HepG2 (cell line): ENCODE data around the gene TBC1D22A. TPM values are rescaled to one million over a fixed set of nuclear protein-coding genes. Genes with fewer than 3 reads are reported as not detected.

Source experiments
- ATAC-seq: fragments of 200-7000 bp; cut with Tn5 transposase; 3 replicates; pipeline ENCODE4 v1.9.1; 2020; ENCODE audit warnings: mild to moderate bottlenecking, moderate library complexity
- BruUV-seq: library from RNA; stranded (reverse); fragments of 400-500 nt; replicated peaks from 2 replicates; lab custom pipeline; 2021; lab: Mats Ljungman, UMichigan
- CTCF ChIA-PET: fragments of 300-600 bp; formaldehyde crosslinking; extraction: SDS; loops from one replicate; lab custom pipeline; 2021; ENCODE audit warnings: low total read pairs, inconsistent platforms, low intra/inter-chr PET ratio; lab: Yijun Ruan, JAX
- POLR2A ChIA-PET: fragments of 350-600 bp; sonication (Branson Sonifier 250); formaldehyde crosslinking; loops from one replicate; lab custom pipeline; 2020; ENCODE audit warnings: antibody characterized with exemption, inconsistent platforms; lab: Yijun Ruan, JAX
- DNase-seq: peaks from one replicate; pipeline ENCODE4 v3.0.0-alpha.2; 2015; ENCODE audit warnings: low spot score
- FAIRE-seq: peaks from 3 replicates; lab custom pipeline; 2011; peaks lifted over from hg19 to GRCh38; lab: Jason Lieb, UNC
- H2AFZ ChIP-seq: one replicate; pipeline ENCODE4 v1.6.1; 2011; ENCODE audit warnings: low read length, inconsistent platforms
- H3K27ac ChIP-seq: fragments of 300-600 bp; 3 replicates; pipeline ENCODE4 v1.8.0; 2011; ENCODE audit warnings: mixed run types, mild to moderate bottlenecking, mixed read lengths, low read length, inconsistent platforms; ENCODE audit not compliant: insufficient read depth; ENCODE audit errors: extremely low read length
- H3K27me3 ChIP-seq, 2 experiments: fragments of 200-600 bp in 1 of 2; 2 replicates in 1 of 2; 3 replicates in 1 of 2; pipeline versions ENCODE4 v1.6.0 to v1.8.0; 2011; ENCODE audit warnings: low read length in 2 of 2, mild to moderate bottlenecking in 2 of 2, moderate library complexity in 2 of 2, inconsistent platforms in 1 of 2; ENCODE audit not compliant: insufficient read depth in 2 of 2, control insufficient read depth in 1 of 2
- H3K36me3 ChIP-seq, 2 experiments: fragments of 200-600 bp in 1 of 2; replicated peaks in 1 of 2; 2 replicates in 1 of 2; 3 replicates in 1 of 2; pipeline versions ENCODE4 v1.5.1 to v1.8.0; 2011; ENCODE audit warnings: low read length in 2 of 2, inconsistent platforms in 1 of 2; ENCODE audit not compliant: insufficient read depth in 2 of 2, control insufficient read depth in 1 of 2
- H3K4me1 ChIP-seq: 2 replicates; pipeline ENCODE4 v1.5.1; 2012; ENCODE audit warnings: low read length, inconsistent platforms; ENCODE audit not compliant: insufficient read depth
- H3K4me2 ChIP-seq: 2 replicates; pipeline ENCODE4 v1.6.0; 2011; ENCODE audit warnings: low read depth, low read length, inconsistent platforms
- H3K4me3 ChIP-seq, 3 experiments: fragments of 200-600 bp in 1 of 3; sonication (generic), shearing (Covaris generic) in 1 of 3; replicated peaks in 1 of 3; 2 replicates each; pipeline ENCODE4 v1.5.1; 2011 to 2016; ENCODE audit warnings: low read length in 3 of 3, inconsistent platforms in 2 of 3, low read depth in 2 of 3, mild to moderate bottlenecking in 2 of 3, control low read depth in 1 of 3, mixed read lengths in 1 of 3; ENCODE audit not compliant: insufficient read depth in 1 of 3
- H3K79me2 ChIP-seq: one replicate; pipeline ENCODE4 v1.6.1; 2011; ENCODE audit warnings: low read length, inconsistent platforms; ENCODE audit not compliant: insufficient read depth
- H3K9ac ChIP-seq: 2 replicates; pipeline ENCODE4 v1.6.0; 2011; ENCODE audit warnings: mild to moderate bottlenecking, low read depth, low read length, inconsistent platforms; ENCODE audit not compliant: insufficient read depth
- H3K9me3 ChIP-seq: 2 replicates; pipeline ENCODE4 v1.5.1; 2012; ENCODE audit warnings: mild to moderate bottlenecking, low read length
- H4K20me1 ChIP-seq: 2 replicates; pipeline ENCODE4 v1.6.0; 2011; ENCODE audit warnings: inconsistent platforms, mild to moderate bottlenecking, low read length, moderate library complexity; ENCODE audit not compliant: insufficient read depth
- ARID3A ChIP-seq: IDR thresholded peaks from 2 replicates; pipeline ENCODE4 v1.6.1; 2012; ENCODE audit warnings: low read depth, low read length, improper control_type of control experiment
- ARNT ChIP-seq: fragments of 450-650 bp; IDR thresholded peaks from 2 replicates; pipeline ENCODE4 v1.6.1; 2017
- HOXA9 ChIP-seq: sonication (generic); formaldehyde crosslinking; IDR thresholded peaks from 2 replicates; pipeline ENCODE4 v1.8.1; 2022; ENCODE audit warnings: missing genetic modification reagents, mild to moderate bottlenecking, moderate library complexity, borderline replicate concordance
- MEF2D ChIP-seq: sonication (generic); formaldehyde crosslinking; IDR thresholded peaks from 2 replicates; pipeline ENCODE4 v1.5.1; 2020; ENCODE audit warnings: mild to moderate bottlenecking, missing genetic modification reagents
- SMAD1 ChIP-seq: sonication (generic); formaldehyde crosslinking; IDR thresholded peaks from 2 replicates; pipeline ENCODE4 v1.4.0; 2020; ENCODE audit warnings: missing genetic modification reagents, low read depth, mild to moderate bottlenecking, borderline replicate concordance
- ZBTB49 ChIP-seq: sonication (generic); formaldehyde crosslinking; IDR thresholded peaks from 2 replicates; pipeline ENCODE4 v1.4.0; 2020; ENCODE audit warnings: missing genetic modification reagents, borderline replicate concordance
- ZMAT5 ChIP-seq: sonication (generic); formaldehyde crosslinking; IDR thresholded peaks from 2 replicates; pipeline ENCODE4 v1.5.0; 2020; ENCODE audit warnings: mild to moderate bottlenecking, low read depth, missing genetic modification reagents, borderline replicate concordance
- ZNF12 ChIP-seq: sonication (generic); formaldehyde crosslinking; IDR thresholded peaks from 2 replicates; pipeline ENCODE4 v1.5.0; 2020; ENCODE audit warnings: missing genetic modification reagents
- ZNF263 ChIP-seq: sonication (generic); formaldehyde crosslinking; IDR thresholded peaks from 2 replicates; pipeline ENCODE4 v1.4.0; 2020; ENCODE audit warnings: missing genetic modification reagents
- ZNF605 ChIP-seq: sonication (generic); formaldehyde crosslinking; IDR thresholded peaks from 2 replicates; pipeline ENCODE4 v1.8.0; 2022; ENCODE audit warnings: mild to moderate bottlenecking, missing genetic modification reagents
- WGBS: methylation state at CpG from one replicate; pipeline ENCODE4 v1.1.6; 2017; ENCODE audit warnings: low lambda C conversion rate; 5-methylcytosine and 5-hydroxymethylcytosine counted together
- in situ Hi-C: cut with HindIII; loops from 2 replicates; pipeline ENCODE4 v1.10.0; 2017; ENCODE audit warnings: low pct_unique_long_range_greater_than_20kb; ENCODE audit not compliant: extremely low pct_ligation_motif_present
- intact Hi-C: fragments of 100-400 bp; cut with micrococcal nuclease; formaldehyde crosslinking; loops from one replicate; pipeline ENCODE4 v1.10.0; 2022; ENCODE audit not compliant: unreplicated experiment
- polyA plus RNA-seq, 8 experiments: library from polyadenylated mRNA; depleted of rRNA in 3 of 8; stranded (reverse) in 7 of 8; unstranded in 1 of 8; fragments of >200 nt; fragmentation: Illumina TruSeq in 4 of 8; extraction: Trizol in 4 of 8; gene quantifications; 2 replicates each; pipeline versions ENCODE4 v1.2.1 to v1.2.3, GENCODE V29; 2011 to 2016; ENCODE audit warnings: low read depth in 4 of 8, missing spikeins in 1 of 8, mixed read lengths in 1 of 8; ENCODE audit not compliant: insufficient read depth in 1 of 8
- total RNA-seq, 5 experiments: library from RNA; depleted of rRNA; stranded (reverse); fragments of >200 nt; fragmentation: Illumina TruSeq; extraction: Trizol; gene quantifications; 2 replicates each; pipeline ENCODE4 v1.2.3, GENCODE V29; 2016; ENCODE audit warnings: low read depth in 1 of 5

The TBC1D22A gene
- total and polyA plus RNA-seq, 2 of the 13 experiments (the other 11 are each of a cell fraction or from before 2014, with no cell fraction given), result 17.3 to 18.0 TPM

GRCh38 chr22:47035425-47035881 lies 273.0 kb downstream of the TBC1D22A start:
- Histone ChIP-seq H2AFZ (no peak overlapping the region), H4K20me1 (no peaks in the 10 kb centered on the region; the same call in 1 of the 2 replicates), H3K4me3 (no peak overlapping the region), H3K9ac (no peak overlapping the region), H3K27me3 (no peaks in the 10 kb centered on the region), H3K4me1 (peaks cover 20% of the 10 kb centered on the region), H3K9me3 (no peaks in the 10 kb centered on the region), H3K27ac (no peak overlapping the region), H3K4me2 (no peak overlapping the region), H3K79me2 (no peaks in the 10 kb centered on the region), H3K36me3 (peaks cover 2 to 5% of the 10 kb centered on the region in 2 experiments; a peak in 3 of 5 replicates)
- DNase-seq, result no peak
- ChIA-PET POLR2A (no interaction called here), CTCF (no interaction called here)
- ATAC-seq, result no peak
- TF ChIP-seq ZNF605 (CRISPR knock-in tag) (no peak), ZNF12 (no peak), ZNF263 (CRISPR knock-in tag) (no peak), ARNT (no peak), ZMAT5 (CRISPR knock-in tag) (no peak), HOXA9 (no peak), ARID3A (no peak), MEF2D (CRISPR knock-in tag) (no peak), ZBTB49 (CRISPR knock-in tag) (no peak), SMAD1 (no peak)
- in situ Hi-C loops (no loop called here), intact Hi-C loops (no loop called here)
- 87% methylated on average over 10 of the region's 11 CpGs for WGBS
- no peak for FAIRE-seq
- no TSS peak for BruUV-seq
